A549 (cell line): ENCODE measurements around the gene C20orf173. TPM values are rescaled to one million over a fixed set of nuclear protein-coding genes. Genes with fewer than 3 reads are reported as not detected.
"Not testable (repeated sequence)": the region's sequence is repeated elsewhere in the genome, so short reads cannot be mapped to it uniquely, and the experiment has no call there.

Experiments
- ATAC-seq, 2 experiments: fragments of 200-7000 bp in 1 of 2; fragments of >200 bp in 1 of 2; cut with Nextera tagmentation in 1 of 2; cut with Tn5 transposase in 1 of 2; 3 replicates each; pipeline versions ENCODE4 v1.8.0 to v1.9.1; 2018 to 2020; ENCODE audit warnings: mild to moderate bottlenecking in 1 of 2, moderate library complexity in 1 of 2
- CTCF ChIA-PET: fragments of 300-600 bp; sonication (Branson Sonifier 250); formaldehyde crosslinking; extraction: SDS; loops from one replicate; lab custom pipeline; 2021; ENCODE audit warnings: antibody characterized with exemption, inconsistent platforms; lab: Yijun Ruan, JAX
- POLR2A ChIA-PET: fragments of 350-600 bp; formaldehyde crosslinking; extraction: SDS; loops from one replicate; lab custom pipeline; 2021; ENCODE audit warnings: antibody characterized with exemption, inconsistent platforms; lab: Yijun Ruan, JAX
- DNase-seq, 2 experiments: peaks; one replicate each; pipeline versions ENCODE4 v3.0.0 to v3.0.0-alpha.2; 2011 to 2016; ENCODE audit warnings: low read depth in 1 of 2, low spot score in 1 of 2
- FAIRE-seq: peaks from 2 replicates; lab custom pipeline; 2011; peaks lifted over from hg19 to GRCh38; lab: Jason Lieb, UNC
- H3K27ac ChIP-seq, 2 experiments: fragments of >200 bp; sonication (Bioruptor Twin); formaldehyde crosslinking; 3 replicates each; pipeline ENCODE4 v1.5.1; 2016 to 2017
- H3K4me1 ChIP-seq: fragments of >200 bp; sonication (Bioruptor Twin); formaldehyde crosslinking; 3 replicates; pipeline ENCODE4 v1.6.1; 2016
- H3K4me2 ChIP-seq: fragments of >200 bp; sonication (Bioruptor Twin); formaldehyde crosslinking; 3 replicates; pipeline ENCODE4 v1.6.1; 2016
- H3K4me3 ChIP-seq: fragments of >200 bp; sonication (Bioruptor Twin); formaldehyde crosslinking; 3 replicates; pipeline ENCODE4 v1.5.1; 2016
- H3K9me3 ChIP-seq: fragments of >200 bp; sonication (Bioruptor Twin); formaldehyde crosslinking; 3 replicates; pipeline ENCODE4 v1.6.1; 2016
- BCL3 ChIP-seq: fragments of >200 bp; sonication (Bioruptor Twin); formaldehyde crosslinking; IDR thresholded peaks from 3 replicates; pipeline ENCODE4 v1.6.1; 2016
- BHLHE40 ChIP-seq: IDR thresholded peaks from 2 replicates; pipeline ENCODE4 v1.6.1; 2012; ENCODE audit warnings: low read depth, low read length, inconsistent platforms
- CBX2 ChIP-seq: fragments of 200-600 bp; sonication (generic); IDR thresholded peaks from 2 replicates; pipeline ENCODE4 v1.6.1; 2016; ENCODE audit warnings: low read depth, mild to moderate bottlenecking, borderline replicate concordance
- CHD4 ChIP-seq: fragments of 200-600 bp; sonication (generic); IDR thresholded peaks from 2 replicates; pipeline ENCODE4 v1.6.1; 2016; ENCODE audit warnings: antibody characterized with exemption, mild to moderate bottlenecking, borderline replicate concordance
- ESRRA ChIP-seq: fragments of 150-350 bp; IDR thresholded peaks from 2 replicates; pipeline ENCODE4 v1.6.1; 2014; ENCODE audit warnings: mild to moderate bottlenecking, low read length, borderline replicate concordance
- FOSB ChIP-seq: fragments of 250-450 bp; sonication (Bioruptor Pico); IDR thresholded peaks from 2 replicates; pipeline ENCODE4 v1.5.0; 2020; ENCODE audit warnings: mild to moderate bottlenecking, moderate library complexity
- FOSL2 ChIP-seq, 2 experiments: fragments of 450-650 bp in 1 of 2; fragments of >200 bp in 1 of 2; sonication (Bioruptor Twin) in 1 of 2; formaldehyde crosslinking; IDR thresholded peaks; 2 replicates each; pipeline versions ENCODE4 v1.5.0 to v1.6.1; 2016 to 2020; ENCODE audit warnings: mild to moderate bottlenecking in 1 of 2, moderate library complexity in 1 of 2
- FOXS1 ChIP-seq: fragments of 250-450 bp; sonication (Bioruptor Pico); IDR thresholded peaks from 2 replicates; pipeline ENCODE4 v1.5.0; 2020; ENCODE audit warnings: mild to moderate bottlenecking, moderate library complexity
- GATA3 ChIP-seq: IDR thresholded peaks from 2 replicates; pipeline ENCODE4 v1.6.1; 2012; ENCODE audit warnings: borderline replicate concordance
- HEYL ChIP-seq: fragments of 250-450 bp; sonication (Bioruptor Pico); IDR thresholded peaks from 2 replicates; pipeline ENCODE4 v1.8.0; 2021; ENCODE audit warnings: mild to moderate bottlenecking, moderate library complexity
- JUNB ChIP-seq: fragments of >200 bp; sonication (Bioruptor Twin); formaldehyde crosslinking; IDR thresholded peaks from 2 replicates; pipeline ENCODE4 v1.6.1; 2016
- KDM1A ChIP-seq: fragments of 200-600 bp; sonication (generic); IDR thresholded peaks from 2 replicates; pipeline ENCODE4 v1.6.1; 2016; ENCODE audit warnings: low read depth, mild to moderate bottlenecking
- MAFK ChIP-seq: fragments of 450-650 bp; IDR thresholded peaks from 2 replicates; pipeline ENCODE4 v1.6.1; 2014; ENCODE audit not compliant: partially characterized antibody
- MAZ ChIP-seq: fragments of 150-350 bp; IDR thresholded peaks from 2 replicates; pipeline ENCODE4 v1.6.1; 2014; ENCODE audit warnings: antibody characterized with exemption, low read depth, low read length, borderline replicate concordance
- NFE2L2 ChIP-seq: fragments of 150-350 bp; conservative IDR thresholded peaks from 2 replicates; pipeline ENCODE4 v1.6.1; 2014; ENCODE audit warnings: low read length
- PHF8 ChIP-seq: fragments of 200-600 bp; sonication (generic); IDR thresholded peaks from 2 replicates; pipeline ENCODE4 v1.6.1; 2016; ENCODE audit warnings: low read depth, mild to moderate bottlenecking, antibody characterized with exemption, moderate library complexity, borderline replicate concordance
- POLR2A ChIP-seq: IDR thresholded peaks from 2 replicates; pipeline ENCODE4 v1.6.1; 2012; ENCODE audit warnings: mild to moderate bottlenecking, low read length
- RFX5 ChIP-seq: fragments of 450-650 bp; IDR thresholded peaks from 2 replicates; pipeline ENCODE4 v1.7.1; 2014; ENCODE audit warnings: antibody characterized with exemption, mild to moderate bottlenecking, moderate library complexity
- TP53 ChIP-seq: fragments of 250-450 bp; sonication (Bioruptor Pico); IDR thresholded peaks from 2 replicates; pipeline ENCODE4 v1.5.0; 2021; ENCODE audit warnings: mild to moderate bottlenecking, moderate library complexity
- USF2 ChIP-seq: fragments of 450-650 bp; IDR thresholded peaks from 2 replicates; pipeline ENCODE4 v1.6.1; 2014; ENCODE audit warnings: antibody characterized with exemption
- ZC3H11A ChIP-seq: fragments of 450-650 bp; IDR thresholded peaks from 2 replicates; pipeline ENCODE4 v1.6.1; 2014; ENCODE audit warnings: antibody characterized with exemption, mild to moderate bottlenecking
- ZFP36 ChIP-seq: fragments of 450-650 bp; IDR thresholded peaks from 2 replicates; pipeline ENCODE4 v1.6.1; 2014; ENCODE audit warnings: borderline replicate concordance; ENCODE audit not compliant: partially characterized antibody
- ZNF302 ChIP-seq: fragments of 250-450 bp; sonication (Bioruptor Pico); IDR thresholded peaks from 2 replicates; pipeline ENCODE4 v1.9.0; 2021; ENCODE audit warnings: inconsistent platforms, mild to moderate bottlenecking, moderate library complexity
- ZSCAN20 ChIP-seq: fragments of 250-450 bp; sonication (Bioruptor Pico); IDR thresholded peaks from 2 replicates; pipeline ENCODE4 v1.8.0; 2022; ENCODE audit warnings: mild to moderate bottlenecking, moderate library complexity
- WGBS: methylation state at CpG from one replicate; pipeline ENCODE4 v1.1.6; 2017; ENCODE audit errors: missing lambda C conversion rate; 5-methylcytosine and 5-hydroxymethylcytosine counted together
- polyA plus RNA-seq, 4 experiments: library from polyadenylated mRNA; depleted of rRNA in 3 of 4; stranded (reverse); fragments of >200 nt; fragmentation: RNase III in 1 of 4; extraction: RNeasy Plus Mini Kit Qiagen cat#74134 plus additional on column Dnase treatment in 1 of 4; gene quantifications; 2 replicates in 3 of 4; 3 replicates in 1 of 4; pipeline ENCODE4 v1.2.3, GENCODE V29; 2011 to 2017

Gene C20orf173
- polyA plus RNA-seq, 2 of the 4 experiments (the other 2 are of a cell fraction): not detected

GRCh38 chr20:35559042-35559693 is 29.7 kb upstream of the C20orf173 start (continued):
- TF ChIP-seq USF2 (no peak), KDM1A (no peak), BHLHE40 (no peak), ZC3H11A (no peak)
- TF ChIP-seq, all 56 proteins: peak for 0

GRCh38 chr20:35558451-35558850 is 29.0 kb upstream of the C20orf173 start:
- CTCF ChIA-PET: interaction anchor here (1.0 to 2.3 kb wide), 5 partner anchors 9 to 95 kb away, joined by 3 to 6 read pairs (median 4); no protein-coding TSS in a partner anchor

GRCh38 chr20:35556871-35557270 is 27.4 kb upstream of the C20orf173 start:
- POLR2A ChIA-PET: no interaction called here
- no peak for ATAC-seq
- WGBS: 88% methylated on average over 8 of the region's 8 CpGs
- no peak overlapping the region for H3K4me3 ChIP-seq
- no peaks in the 10 kb centered on the region for H3K9me3 ChIP-seq
- no peak for DNase-seq
- no peak overlapping the region for H3K27ac ChIP-seq
- TF ChIP-seq ZSCAN20 (CRISPR knock-in tag): no peak
- no peak for FAIRE-seq
- H3K4me2 ChIP-seq: no peak overlapping the region
- no peaks in the 10 kb centered on the region for H3K4me1 ChIP-seq
- CTCF ChIA-PET: interaction anchor here (0.5 to 1.0 kb wide), 2 partner anchors 12 to 13 kb away, joined by 3 read pairs; no protein-coding TSS in a partner anchor

More at GRCh38 chr20:35558451-35558850, 29.0 kb upstream of the C20orf173 start:
- FAIRE-seq (no peak), ATAC-seq (no peak), DNase-seq (no peak)
- Histone ChIP-seq H3K4me1 (no peaks in the 10 kb centered on the region), H3K27ac (no peak overlapping the region), H3K4me3 (no peak overlapping the region), H3K4me2 (no peak overlapping the region), H3K9me3 (no peaks in the 10 kb centered on the region)
- TF ChIP-seq GATA3: no peak
- TF ChIP-seq JUNB: no peak
- no peak for TF ChIP-seq CBX2
- TF ChIP-seq FOSL2 (IDR thresholded peaks at IDR 0.05): no peak
- no peak for TF ChIP-seq FOSL2 (CRISPR knock-in tag; IDR thresholded peaks at IDR 0.05)
- TF ChIP-seq ESRRA: no peak
- no peak for TF ChIP-seq BCL3
- TF ChIP-seq POLR2A: no peak
- TF ChIP-seq MAFK: no peak
- POLR2A ChIA-PET: no interaction called here
- 92% methylated on average over 4 of the region's 4 CpGs for WGBS

GRCh38 chr20:35555951-35556645 is 26.6 kb upstream of the C20orf173 start:
- WGBS: 93% methylated on average over 21 of the region's 21 CpGs
- Histone ChIP-seq H3K27ac (no peak overlapping the region), H3K9me3 (no peaks in the 10 kb centered on the region), H3K4me1 (no peaks in the 10 kb centered on the region), H3K4me3 (no peak overlapping the region), H3K4me2 (no peak overlapping the region)
- no peak for TF ChIP-seq TP53 (CRISPR knock-in tag)
- no peak for TF ChIP-seq PHF8
- TF ChIP-seq ZNF302 (CRISPR knock-in tag): no peak
- TF ChIP-seq FOXS1 (CRISPR knock-in tag): no peak
- no peak for TF ChIP-seq ZFP36
- TF ChIP-seq BHLHE40: no peak
- TF ChIP-seq CHD4: no peak
- TF ChIP-seq NFE2L2: no peak
- TF ChIP-seq FOSB (CRISPR knock-in tag): no peak
- no peak for TF ChIP-seq ESRRA
- TF ChIP-seq RFX5: no peak
- no peak for TF ChIP-seq HEYL (CRISPR knock-in tag)
- no peak for TF ChIP-seq MAZ
- FAIRE-seq (no peak), ATAC-seq (no peak), DNase-seq (no peak)
- CTCF ChIA-PET: interaction anchor here (1.0 to 1.9 kb wide), 3 partner anchors 10 to 13 kb away, joined by 3 to 4 read pairs (median 3); partner anchors contain the start of gene ERGIC3
- POLR2A ChIA-PET: interaction anchor here (0.7 kb wide), 1 partner anchor 46 kb away, joined by 5 read pairs; no protein-coding TSS in a partner anchor

GRCh38 chr20:35555461-35555860 is 26.0 kb upstream of the C20orf173 start:
- ChIA-PET CTCF (interaction anchor here (1.5 to 1.9 kb wide), 3 partner anchors 10 to 46 kb away, joined by 3 to 4 read pairs (median 3); partner anchors contain the start of gene ERGIC3), POLR2A (interaction anchor here (0.7 kb wide), 1 partner anchor 45 kb away, joined by 5 read pairs; no protein-coding TSS in a partner anchor)
- FAIRE-seq: not testable (repeated sequence)

More at GRCh38 chr20:35555461-35555860, 26.0 kb upstream of the C20orf173 start:
- H3K4me1 ChIP-seq, H3K4me3 ChIP-seq, H3K27ac ChIP-seq, ATAC-seq, DNase-seq, H3K9me3 ChIP-seq, H3K4me2 ChIP-seq: not testable (repeated sequence)
- WGBS: 98% methylated on average over 4 of the region's 4 CpGs
